ENCODE data around the gene CFAP100. TPM values are rescaled to one million over a fixed set of nuclear protein-coding genes. Genes with fewer than 3 reads are reported as not detected.

The CFAP100 gene
- total and polyA plus RNA-seq, 10 donors, result not detected

DNA sequence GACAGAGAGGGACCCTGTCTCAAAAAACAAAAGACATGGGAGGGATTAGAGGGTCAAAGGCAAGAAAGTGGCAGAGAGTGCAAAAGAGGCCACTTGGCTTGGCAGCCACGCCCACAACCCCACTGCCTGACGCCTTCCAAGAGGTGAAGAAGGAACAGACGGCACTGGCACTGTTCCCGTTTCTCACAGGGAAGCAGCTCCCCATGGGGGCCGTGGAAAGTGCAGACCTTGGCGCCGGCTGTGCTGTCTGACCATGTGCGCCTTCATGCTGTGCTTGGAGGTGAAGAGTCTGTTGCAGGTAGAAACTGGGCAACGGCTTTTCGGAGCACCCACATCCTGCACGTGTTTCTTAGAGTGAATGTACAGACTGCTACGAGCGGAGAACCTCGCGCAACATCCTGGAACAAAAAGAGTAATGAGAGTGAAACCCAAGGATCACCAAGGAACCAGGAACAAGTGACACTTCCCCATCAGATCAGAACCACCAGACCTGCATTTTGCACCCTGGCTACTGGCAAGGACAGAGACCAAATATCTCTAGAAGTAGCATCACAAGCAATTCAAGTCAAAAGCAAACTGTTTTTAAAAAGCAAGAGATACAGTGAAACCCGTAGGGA lies 71.3 kb downstream of the CFAP100 start:
- DNase-seq, result peak; percentile 82
- Histone ChIP-seq H3K4me1 (peaks cover 5 to 68% (median 33%) of the 10 kb centered on the region in 6 donors), H3K36me3 (peaks cover 8 to 100% (median 99%) of the 10 kb centered on the region in 6 donors), H3K9me3 (no peaks in the 10 kb centered on the region), H3K27me3 (replicated peaks in 1 of 7) (no peaks in the 10 kb centered on the region), H3K27ac (peak overlapping the region in 6 of 8 donors; percentile 32 to 72 (median 46)), H3K4me3 (no peak overlapping the region)
- 50 to 81% (median 58%) methylated on average over 16 of the region's 16 CpGs for WGBS, 5 donors
- TF ChIP-seq, protein P1, sequence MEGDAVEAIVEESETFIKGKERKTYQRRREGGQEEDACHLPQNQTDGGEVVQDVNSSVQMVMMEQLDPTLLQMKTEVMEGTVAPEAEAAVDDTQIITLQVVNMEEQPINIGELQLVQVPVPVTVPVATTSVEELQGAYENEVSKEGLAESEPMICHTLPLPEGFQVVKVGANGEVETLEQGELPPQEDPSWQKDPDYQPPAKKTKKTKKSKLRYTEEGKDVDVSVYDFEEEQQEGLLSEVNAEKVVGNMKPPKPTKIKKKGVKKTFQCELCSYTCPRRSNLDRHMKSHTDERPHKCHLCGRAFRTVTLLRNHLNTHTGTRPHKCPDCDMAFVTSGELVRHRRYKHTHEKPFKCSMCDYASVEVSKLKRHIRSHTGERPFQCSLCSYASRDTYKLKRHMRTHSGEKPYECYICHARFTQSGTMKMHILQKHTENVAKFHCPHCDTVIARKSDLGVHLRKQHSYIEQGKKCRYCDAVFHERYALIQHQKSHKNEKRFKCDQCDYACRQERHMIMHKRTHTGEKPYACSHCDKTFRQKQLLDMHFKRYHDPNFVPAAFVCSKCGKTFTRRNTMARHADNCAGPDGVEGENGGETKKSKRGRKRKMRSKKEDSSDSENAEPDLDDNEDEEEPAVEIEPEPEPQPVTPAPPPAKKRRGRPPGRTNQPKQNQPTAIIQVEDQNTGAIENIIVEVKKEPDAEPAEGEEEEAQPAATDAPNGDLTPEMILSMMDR (IDR thresholded peaks at IDR 0.05 in 8 of 11, conservative IDR thresholded peaks at IDR 0.05 in 3 of 11), result no peak
- peak in 2 of 3 donors; percentile 44 to 45 for TF ChIP-seq POLR2AphosphoS5 (IDR thresholded peaks at IDR 0.05)
- no peak for TF ChIP-seq POLR2A (IDR thresholded peaks at IDR 0.05)
- intact Hi-C loops (cut with DNase I; ENCODE audit: low total_unique reads), result no loop called here

DNA sequence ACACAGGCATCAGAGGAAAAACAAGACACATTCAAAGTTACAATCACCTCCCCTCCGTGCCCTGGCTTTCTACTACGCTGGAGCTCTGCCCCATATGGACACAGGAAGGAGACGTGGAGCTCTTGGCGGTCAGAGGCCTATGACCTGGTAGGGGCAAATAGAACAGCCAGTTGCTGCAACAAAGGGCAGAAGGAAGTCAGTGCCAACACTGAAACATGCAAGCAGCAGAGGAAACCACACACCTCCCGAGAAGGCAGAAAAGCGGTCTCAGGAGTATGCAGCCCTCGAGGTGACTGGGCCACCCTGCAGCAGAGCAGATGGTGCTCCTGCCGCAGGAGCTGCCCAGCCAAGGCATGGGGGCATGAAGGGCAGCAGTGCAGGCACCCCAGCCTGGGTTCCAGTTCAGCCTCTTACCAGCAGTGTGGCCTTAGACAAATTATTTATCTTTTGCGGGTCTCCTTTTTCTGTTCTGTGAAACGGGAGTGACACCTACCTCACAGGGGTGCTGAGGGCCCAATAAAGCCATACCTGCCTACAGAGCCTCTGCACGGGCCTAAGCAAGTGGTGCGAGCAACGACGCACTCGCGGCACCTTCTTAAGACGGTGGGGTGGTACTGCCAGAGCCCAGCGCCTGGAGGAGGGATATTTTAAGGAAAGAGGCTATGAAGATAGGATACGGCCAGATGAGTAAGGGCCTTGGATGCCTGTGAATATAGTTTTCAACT lies 72.3 kb downstream of the CFAP100 start:
- peak; percentile 70 for DNase-seq
- Histone ChIP-seq H3K27me3 (replicated peaks in 1 of 7) (no peaks in the 10 kb centered on the region), H3K27ac (peak overlapping the region in 5 of 8 donors; percentile 3 to 72 (median 58)), H3K4me1 (peaks cover 14 to 78% (median 42%) of the 10 kb centered on the region in 6 donors), H3K4me3 (no peak overlapping the region), H3K36me3 (peaks cover 8 to 100% (median 97%) of the 10 kb centered on the region in 6 donors), H3K9me3 (no peaks in the 10 kb centered on the region)
- intact Hi-C loops (cut with DNase I; ENCODE audit: low total_unique reads), result no loop called here
- TF ChIP-seq, protein P1 (IDR thresholded peaks at IDR 0.05 in 8 of 11, conservative IDR thresholded peaks at IDR 0.05 in 3 of 11), result no peak
- TF ChIP-seq POLR2AphosphoS5 (IDR thresholded peaks at IDR 0.05) (peak in 2 of 3 donors; percentile 9 to 31), POLR2A (IDR thresholded peaks at IDR 0.05) (no peak)
- WGBS, 5 donors, result 62 to 77% (median 70%) methylated on average over 19 of the region's 19 CpGs

GRCh38 chr3:126467611-126467955 lies 72.9 kb downstream of the CFAP100 start:
- DNase-seq, result peak; percentile 46
- Histone ChIP-seq H3K27ac (peak overlapping the region in 5 of 8 donors; percentile 3 to 72 (median 58)), H3K4me3 (no peak overlapping the region), H3K36me3 (peaks cover 8 to 96% (median 92%) of the 10 kb centered on the region in 6 donors), H3K4me1 (peaks cover 19 to 83% (median 48%) of the 10 kb centered on the region in 6 donors), H3K9me3 (no peaks in the 10 kb centered on the region), H3K27me3 (replicated peaks in 1 of 7) (no peaks in the 10 kb centered on the region)
- intact Hi-C loops (cut with DNase I; ENCODE audit: low total_unique reads), result no loop called here
- TF ChIP-seq, protein P1 (IDR thresholded peaks at IDR 0.05 in 8 of 11, conservative IDR thresholded peaks at IDR 0.05 in 3 of 11), result no peak
- WGBS, 5 donors, result 78 to 85% (median 80%) methylated on average over 8 of the region's 8 CpGs
